Panc1 (cell line): ENCODE measurements around the gene NANOS3. TPM values are rescaled to one million over a fixed set of nuclear protein-coding genes. Genes with fewer than 3 reads are reported as not detected.

ENCODE experiments used
- ATAC-seq: fragments of 200-7000 bp; cut with Tn5 transposase; 2 replicates; pipeline ENCODE4 v1.9.1; 2020; ENCODE audit warnings: mild to moderate bottlenecking, moderate library complexity
- BruUV-seq: library from RNA; stranded (reverse); fragments of 400-500 nt; replicated peaks from 2 replicates; lab custom pipeline; 2021; lab: Mats Ljungman, UMichigan
- CTCF ChIA-PET: fragments of 300-600 bp; sonication (Branson Sonifier 250); formaldehyde crosslinking; loops from one replicate; lab custom pipeline; 2022; ENCODE audit warnings: antibody characterized with exemption; lab: Charles Lee
- POLR2A ChIA-PET: fragments of 300-600 bp; sonication (Branson Sonifier 250); formaldehyde crosslinking; loops from one replicate; lab custom pipeline; 2022; ENCODE audit warnings: antibody characterized with exemption; lab: Charles Lee
- DNase-seq: peaks from one replicate; pipeline ENCODE4 v3.0.0-alpha.2; 2010; ENCODE audit warnings: low read depth, low spot score
- H3K27ac ChIP-seq: 2 replicates; pipeline ENCODE4 v1.5.1; 2011; ENCODE audit warnings: mild to moderate bottlenecking, low read length, inconsistent platforms
- H3K27me3 ChIP-seq: fragments of 200-500 bp; sonication (Bioruptor generic); 2 replicates; pipeline ENCODE4 v1.6.0; 2014; ENCODE audit warnings: low read length, inconsistent platforms; ENCODE audit not compliant: control insufficient read depth, insufficient read depth
- H3K36me3 ChIP-seq: fragments of 200-500 bp; sonication (Bioruptor generic); 2 replicates; pipeline ENCODE4 v1.5.1; 2014; ENCODE audit warnings: inconsistent platforms, mild to moderate bottlenecking, low read length, moderate library complexity; ENCODE audit not compliant: control insufficient read depth, insufficient read depth
- H3K4me1 ChIP-seq: 2 replicates; pipeline ENCODE4 v1.5.1; 2011; ENCODE audit warnings: inconsistent platforms, mild to moderate bottlenecking, low read length, moderate library complexity; ENCODE audit not compliant: control insufficient read depth, insufficient read depth
- H3K4me3 ChIP-seq, 2 experiments: 2 replicates each; pipeline ENCODE4 v1.5.1; 2011 to 2012; ENCODE audit warnings: low read depth in 2 of 2, low read length in 2 of 2, mild to moderate bottlenecking in 2 of 2, inconsistent platforms in 1 of 2, moderate library complexity in 1 of 2
- H3K9me3 ChIP-seq: fragments of 200-500 bp; sonication (Bioruptor generic); 2 replicates; pipeline ENCODE4 v1.5.1; 2014; ENCODE audit warnings: low read depth, mild to moderate bottlenecking, inconsistent platforms, low read length, moderate library complexity; ENCODE audit not compliant: control insufficient read depth, insufficient read depth
- CTCF ChIP-seq: fragments of 450-650 bp; IDR thresholded peaks from 2 replicates; pipeline ENCODE4 v1.5.1; 2017; ENCODE audit warnings: mild to moderate bottlenecking
- POLR2AphosphoS5 ChIP-seq: IDR thresholded peaks from 2 replicates; pipeline ENCODE4 v1.6.1; 2012; ENCODE audit warnings: mild to moderate bottlenecking, low read depth, low read length, moderate library complexity
- REST ChIP-seq, 2 experiments: IDR thresholded peaks; 2 replicates each; pipeline ENCODE4 v1.6.1; 2011 to 2012; ENCODE audit warnings: low read depth in 2 of 2, control low read depth in 1 of 2, low read length in 1 of 2, mild to moderate bottlenecking in 1 of 2, moderate library complexity in 1 of 2; ENCODE audit not compliant: insufficient read depth in 1 of 2
- SIN3A ChIP-seq: IDR thresholded peaks from 2 replicates; pipeline ENCODE4 v1.6.1; 2012; ENCODE audit warnings: low read depth, mild to moderate bottlenecking, low read length, moderate library complexity, borderline replicate concordance; ENCODE audit not compliant: insufficient read depth
- TCF7L2 ChIP-seq: IDR thresholded peaks from 2 replicates; pipeline ENCODE4 v1.6.1; 2011; ENCODE audit warnings: mild to moderate bottlenecking, low read depth, low read length, inconsistent platforms
- in situ Hi-C: cut with HindIII; loops from 2 replicates; pipeline ENCODE4 v1.10.0; 2016; ENCODE audit warnings: low sequenced_read_pairs, low pct_unique_long_range_greater_than_20kb
- intact Hi-C: fragments of 100-400 bp; cut with micrococcal nuclease; formaldehyde crosslinking; loops from one replicate; pipeline ENCODE4 v1.10.0; 2022; ENCODE audit not compliant: unreplicated experiment
- total RNA-seq: library from RNA; stranded (reverse); gene quantifications from one replicate; pipeline ENCODE4 v1.2.1, GENCODE V29; 2021; ENCODE audit not compliant: unreplicated experiment

The NANOS3 gene
- total RNA-seq, 1 experiment from 2014 or later, result 0.33 TPM

- BruUV-seq, result no TSS peak
Observed at GRCh38 chr19:13841086-13841961, 35.6 kb upstream of the NANOS3 start.

More at GRCh38 chr19:13841086-13841961, 35.6 kb upstream of the NANOS3 start:
- Histone ChIP-seq H3K27ac (peak overlapping the region; percentile 92), H3K36me3 (peaks cover 8% of the 10 kb centered on the region), H3K4me1 (peaks cover 41% of the 10 kb centered on the region), H3K4me3 (peak overlapping the region; percentile 81 to 91), H3K9me3 (no peaks in the 10 kb centered on the region), H3K27me3 (no peaks in the 10 kb centered on the region)
- CTCF ChIA-PET, result no interaction called here
- intact Hi-C loops (no loop called here), in situ Hi-C loops (no loop called here)
- POLR2A ChIA-PET, result interaction anchor here (0.6 to 1.1 kb wide), 5 partner anchors 10 to 112 kb away, joined by 3 to 12 read pairs (median 3); no protein-coding TSS in a partner anchor
- TF ChIP-seq POLR2AphosphoS5 (peak; percentile 63), CTCF (no peak), TCF7L2 (0 out of 2 replicates have a peak, but pooled peaks have one; percentile 11), SIN3A (no peak; the same call in 1 of the 2 replicates), REST (IDR thresholded peaks at IDR 0.05; ENCODE audit: insufficient read depth in 1 of 2, low read depth in 2 of 2, low read length in 1 of 2) (no peak)
- DNase-seq, result no peak
- no peak for ATAC-seq
